CD4-positive, alpha-beta memory T cell (primary cell): ENCODE data around the gene TMEM72. TPM values are rescaled to one million over a fixed set of nuclear protein-coding genes. Genes with fewer than 3 reads are reported as not detected.

Source experiments
- CTCF ChIA-PET: fragments of 350-600 bp; sonication (Branson Sonifier 250); formaldehyde crosslinking; loops from one replicate; lab custom pipeline; 2021; ENCODE audit warnings: inconsistent platforms; ENCODE audit not compliant: partially characterized antibody; lab: Charles Lee
- POLR2A ChIA-PET: fragments of 350-600 bp; sonication (Branson Sonifier 250); formaldehyde crosslinking; loops from one replicate; lab custom pipeline; 2021; ENCODE audit not compliant: partially characterized antibody; lab: Charles Lee
- DNase-seq, 5 donors: peaks; one replicate each; pipeline versions ENCODE4 v3.0.0 to v3.0.0-alpha.2; 2020 to 2022; ENCODE audit warnings: mixed read lengths in 1 of 5
- H3K27ac ChIP-seq: one replicate; pipeline ENCODE4 v1.7.0; 2013; ENCODE audit warnings: low read depth, low read length
- H3K27me3 ChIP-seq: 2 replicates; pipeline ENCODE4 v1.7.0; 2013; ENCODE audit warnings: mild to moderate bottlenecking, low read length, moderate library complexity; ENCODE audit not compliant: insufficient read depth
- H3K36me3 ChIP-seq: 2 replicates; pipeline ENCODE4 v1.7.0; 2013; ENCODE audit warnings: mild to moderate bottlenecking, low read length, moderate library complexity; ENCODE audit not compliant: insufficient read depth
- H3K4me1 ChIP-seq: 2 replicates; pipeline ENCODE4 v1.7.0; 2013; ENCODE audit warnings: mild to moderate bottlenecking, low read length, moderate library complexity; ENCODE audit not compliant: insufficient read depth
- H3K4me3 ChIP-seq, 2 donors: one replicate each; pipeline ENCODE4 v1.7.0; 2013; ENCODE audit warnings: low read length in 2 of 2, mild to moderate bottlenecking in 1 of 2
- H3K9me3 ChIP-seq, 2 donors: one replicate each; pipeline ENCODE4 v1.7.0; 2013; ENCODE audit warnings: low read length in 2 of 2, control low read depth in 1 of 2; ENCODE audit not compliant: control insufficient read depth in 1 of 2
- H3K27ac Mint-ChIP-seq, 7 donors: one replicate each; pipeline ENCODE4 v1.8.0; 2020 to 2021; ENCODE audit warnings: mixed read lengths in 7 of 7, mild to moderate bottlenecking in 6 of 7, inconsistent platforms in 3 of 7, moderate library complexity in 3 of 7
- H3K27me3 Mint-ChIP-seq, 2 donors: one replicate each; pipeline ENCODE4 v1.8.0; 2020 to 2021; ENCODE audit warnings: mixed read lengths in 2 of 2
- H3K36me3 Mint-ChIP-seq, 2 donors: one replicate each; pipeline ENCODE4 v1.8.0; 2020 to 2021; ENCODE audit warnings: mixed read lengths in 2 of 2, inconsistent platforms in 1 of 2, mild to moderate bottlenecking in 1 of 2
- H3K4me1 Mint-ChIP-seq, 4 donors: one replicate each; pipeline ENCODE4 v1.8.0; 2020 to 2021; ENCODE audit warnings: mixed read lengths in 4 of 4, mild to moderate bottlenecking in 1 of 4
- H3K4me3 Mint-ChIP-seq, 8 donors: one replicate each; pipeline ENCODE4 v1.8.0; 2020 to 2021; ENCODE audit warnings: mixed read lengths in 8 of 8, mild to moderate bottlenecking in 7 of 8, moderate library complexity in 6 of 8, inconsistent platforms in 3 of 8
- H3K9me3 Mint-ChIP-seq, 8 donors: one replicate each; pipeline ENCODE4 v1.8.0; 2020 to 2021; ENCODE audit warnings: mixed read lengths in 8 of 8, mild to moderate bottlenecking in 5 of 8, inconsistent platforms in 3 of 8, moderate library complexity in 1 of 8
- intact Hi-C: fragments of 100-400 bp; cut with micrococcal nuclease; formaldehyde crosslinking; loops from one replicate; pipeline ENCODE4 v1.15.1; 2023
- polyA plus RNA-seq, 2 donors: library from polyadenylated mRNA; unstranded; fragments of 300-500 nt; fragmentation: Illumina TruSeq; gene quantifications; one replicate each; pipeline ENCODE4 v1.2.3, GENCODE V29; 2021
- total RNA-seq, 2 experiments: library from RNA; stranded (reverse); gene quantifications; one replicate each; pipeline ENCODE4 v1.2.3, GENCODE V29; 2021

TMEM72 gene
- total and polyA plus RNA-seq, 4 experiments from 2014 or later, result not detected

DNA sequence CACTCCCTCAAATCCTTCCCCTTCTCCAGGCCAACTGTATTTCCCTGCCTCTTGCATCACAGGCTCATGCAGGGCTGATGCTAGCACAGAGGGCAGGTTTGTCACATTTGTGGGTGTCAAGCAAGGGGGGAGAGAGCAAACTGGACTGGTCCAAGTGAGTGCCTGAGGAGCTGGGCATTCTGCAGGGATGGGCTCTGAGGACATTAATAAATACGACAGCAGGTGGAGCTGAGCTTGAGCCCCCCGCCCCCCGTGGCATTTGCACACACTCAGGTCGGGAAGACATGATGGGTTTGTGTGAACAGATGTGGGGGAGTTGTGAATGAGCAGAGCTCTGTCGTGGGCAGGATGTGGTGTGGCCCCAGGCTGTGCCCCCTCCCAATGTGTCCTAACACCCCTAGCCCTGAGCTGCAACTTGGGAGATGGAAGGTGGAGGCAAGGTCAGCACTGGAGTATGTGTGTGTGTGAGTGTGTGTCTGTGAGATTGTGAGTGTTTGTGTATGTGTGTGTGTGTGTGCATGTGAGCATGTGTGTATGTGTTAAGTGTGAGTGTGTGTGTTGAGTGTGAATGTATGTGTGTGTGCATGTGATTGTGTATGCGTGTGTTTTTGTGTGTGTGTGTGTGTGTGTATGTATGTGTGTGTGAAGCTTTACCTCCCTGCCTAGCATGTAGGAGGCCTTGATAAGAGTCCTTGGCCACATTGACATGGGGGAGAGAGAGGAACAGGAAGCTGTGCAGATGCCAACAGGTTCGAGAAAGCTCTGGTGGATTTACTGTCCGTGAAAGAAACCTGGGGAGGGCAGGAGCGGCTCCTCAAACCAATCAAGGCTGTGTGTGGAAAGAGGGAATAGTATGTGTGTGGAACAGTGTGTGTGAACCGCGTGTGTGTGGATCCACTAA lies 57.6 kb downstream of the TMEM72 start:
- POLR2A ChIA-PET, result no interaction called here
- intact Hi-C loops, result no loop called here

GRCh38 chr10:44969854-44970253 lies 58.7 kb downstream of the TMEM72 start:
- no peaks in the 10 kb centered on the region for H3K27me3 Mint-ChIP-seq
- no peaks in the 10 kb centered on the region for H3K36me3 Mint-ChIP-seq
- no peak overlapping the region for H3K27ac Mint-ChIP-seq
- DNase-seq, result no peak
- peaks cover 39% of the 10 kb centered on the region for H3K4me1 ChIP-seq
- no peaks in the 10 kb centered on the region for H3K36me3 ChIP-seq
- ChIA-PET POLR2A (no interaction called here), CTCF (no interaction called here)
- H3K4me1 Mint-ChIP-seq, result peaks cover 11 to 29% (median 20%) of the 10 kb centered on the region in 4 donors
- no peaks in the 10 kb centered on the region for H3K27me3 ChIP-seq
- H3K4me3 Mint-ChIP-seq, result no peak overlapping the region
- H3K9me3 Mint-ChIP-seq, result no peaks in the 10 kb centered on the region
- H3K27ac ChIP-seq, result no peak overlapping the region
- H3K4me3 ChIP-seq, result no peak overlapping the region
- intact Hi-C loops, result loop anchor here (10.0 kb wide), 1 partner anchor 105 kb away; no protein-coding TSS in a partner anchor
- no peaks in the 10 kb centered on the region for H3K9me3 ChIP-seq

More for the DNA sequence above, 57.6 kb downstream of the TMEM72 start:
- Mint-ChIP-seq H3K4me3 (peak overlapping the region in 5 of 8 donors; percentile 1 to 60 (median 2)), H3K27ac (peak overlapping the region in 4 of 7 donors; percentile 0 to 56 (median 4)), H3K4me1 (peaks cover 9 to 29% (median 18%) of the 10 kb centered on the region in 4 donors), H3K27me3 (no peaks in the 10 kb centered on the region), H3K36me3 (no peaks in the 10 kb centered on the region), H3K9me3 (no peaks in the 10 kb centered on the region)
- peaks cover 29% of the 10 kb centered on the region for H3K4me1 ChIP-seq
- H3K27ac ChIP-seq, result no peak overlapping the region
- peak in 1 of 5 donors; percentile 9 for DNase-seq
- CTCF ChIA-PET, result interaction anchor here (4.0 kb wide), 1 partner anchor 36 kb away, joined by 15 read pairs; no protein-coding TSS in a partner anchor
- H3K27me3 ChIP-seq, result no peaks in the 10 kb centered on the region
- no peaks in the 10 kb centered on the region for H3K36me3 ChIP-seq
- H3K9me3 ChIP-seq, result no peaks in the 10 kb centered on the region
- no peak overlapping the region for H3K4me3 ChIP-seq

DNA sequence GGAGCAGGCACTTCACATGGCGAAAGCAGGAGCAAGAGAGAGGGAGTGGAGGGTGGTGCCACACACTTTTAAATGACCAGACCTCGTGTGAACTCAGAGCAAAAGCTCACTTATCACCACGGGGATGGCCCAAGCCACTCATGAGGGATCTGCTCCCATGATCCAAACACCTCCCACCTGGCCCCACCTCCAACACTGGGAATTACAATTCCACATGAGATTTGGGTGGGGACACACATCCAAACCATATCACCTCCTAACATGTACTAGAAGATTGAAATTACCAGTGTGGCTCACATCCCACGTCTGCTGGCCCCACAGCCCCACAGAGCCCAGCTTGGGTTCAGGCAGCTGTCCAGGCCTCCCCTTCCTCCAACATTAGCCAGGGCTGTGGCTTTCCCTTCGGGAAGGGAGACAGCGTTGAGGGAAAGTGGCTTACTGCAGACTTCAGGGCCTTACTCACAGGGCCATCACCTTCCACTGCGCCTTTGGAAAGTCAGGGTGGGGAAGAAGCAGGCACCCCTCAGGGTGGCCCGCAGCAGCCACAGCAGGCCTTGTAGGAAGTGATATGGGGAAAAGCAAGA lies 59.8 kb downstream of the TMEM72 start:
- no peak overlapping the region for H3K27ac ChIP-seq
- Mint-ChIP-seq H3K4me1 (peaks cover 11 to 30% (median 21%) of the 10 kb centered on the region in 4 donors), H3K9me3 (no peaks in the 10 kb centered on the region), H3K36me3 (no peaks in the 10 kb centered on the region), H3K27me3 (no peaks in the 10 kb centered on the region), H3K27ac (peak overlapping the region in 1 of 7 donors; percentile 38), H3K4me3 (no peak overlapping the region)
- intact Hi-C loops, result loop anchor here (10.0 kb wide), 1 partner anchor 106 kb away; no protein-coding TSS in a partner anchor
- no peak for DNase-seq
- H3K27me3 ChIP-seq, result no peaks in the 10 kb centered on the region
- no peaks in the 10 kb centered on the region for H3K36me3 ChIP-seq
- no peaks in the 10 kb centered on the region for H3K9me3 ChIP-seq
- H3K4me3 ChIP-seq, result no peak overlapping the region
- ChIA-PET POLR2A (no interaction called here), CTCF (interaction anchor here (1.7 kb wide), 1 partner anchor 38 kb away, joined by 9 read pairs; no protein-coding TSS in a partner anchor)
- H3K4me1 ChIP-seq, result peaks cover 42% of the 10 kb centered on the region

- Mint-ChIP-seq H3K9me3 (no peaks in the 10 kb centered on the region), H3K4me3 (no peak overlapping the region), H3K4me1 (peaks cover 11 to 27% (median 19%) of the 10 kb centered on the region in 4 donors), H3K36me3 (no peaks in the 10 kb centered on the region), H3K27me3 (no peaks in the 10 kb centered on the region), H3K27ac (no peak overlapping the region)
- no peak for DNase-seq
- H3K4me1 ChIP-seq, result peaks cover 38% of the 10 kb centered on the region
- ChIA-PET CTCF (interaction anchor here (1.7 kb wide), 1 partner anchor 39 kb away, joined by 9 read pairs; no protein-coding TSS in a partner anchor), POLR2A (no interaction called here)
- H3K27ac ChIP-seq, result no peak overlapping the region
- intact Hi-C loops, result loop anchor here (10.0 kb wide), 1 partner anchor 107 kb away; no protein-coding TSS in a partner anchor
- no peak overlapping the region for H3K4me3 ChIP-seq
- no peaks in the 10 kb centered on the region for H3K27me3 ChIP-seq
- H3K9me3 ChIP-seq, result no peaks in the 10 kb centered on the region
- no peaks in the 10 kb centered on the region for H3K36me3 ChIP-seq
Measured at GRCh38 chr10:44971434-44971833, 60.3 kb downstream of the TMEM72 start.

DNA sequence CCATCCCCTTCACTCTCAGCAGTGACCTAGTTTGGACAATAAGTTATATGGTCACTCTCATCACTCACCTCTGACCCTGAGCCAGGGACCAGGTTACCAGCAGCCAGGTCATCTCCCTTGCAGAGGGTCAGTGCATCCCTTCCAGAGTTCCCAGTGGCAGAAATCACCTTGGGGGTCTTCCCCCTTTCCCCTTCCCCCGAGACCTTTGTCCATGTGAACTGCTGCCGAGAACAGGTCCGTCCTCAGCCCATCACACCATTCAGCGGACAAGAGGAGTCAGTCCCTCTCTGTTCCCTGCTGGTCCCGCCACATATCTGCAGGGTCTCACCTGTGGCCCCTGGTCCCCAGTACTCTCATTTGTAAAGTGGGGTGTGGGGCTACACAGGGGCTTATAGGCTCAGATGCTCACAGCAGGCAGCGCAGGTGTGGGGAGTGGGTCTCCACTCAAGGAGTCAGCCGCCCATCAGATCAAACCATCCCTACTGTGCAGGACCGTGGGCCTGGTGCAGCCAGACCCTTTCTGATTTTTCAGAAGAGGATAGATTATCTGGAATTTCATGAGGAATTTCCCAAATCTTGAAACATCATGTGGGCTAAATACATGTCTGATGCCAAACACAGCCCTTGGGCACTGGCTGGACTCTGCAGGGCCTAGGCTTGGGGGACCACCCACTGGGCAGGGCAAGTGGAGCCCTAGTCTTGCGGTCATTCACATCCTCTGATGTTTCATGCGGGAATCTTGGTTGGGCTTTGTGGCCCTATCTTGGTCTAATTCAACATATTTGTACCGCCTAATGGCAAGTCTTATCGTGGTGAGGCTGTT lies 61.0 kb downstream of the TMEM72 start:
- intact Hi-C loops, result loop anchor here (10.0 kb wide), 1 partner anchor 107 kb away; no protein-coding TSS in a partner anchor
- CTCF ChIA-PET, result interaction anchor here (0.7 to 2.5 kb wide), 3 partner anchors 36 to 40 kb away, joined by 3 to 31 read pairs (median 9); no protein-coding TSS in a partner anchor

DNA sequence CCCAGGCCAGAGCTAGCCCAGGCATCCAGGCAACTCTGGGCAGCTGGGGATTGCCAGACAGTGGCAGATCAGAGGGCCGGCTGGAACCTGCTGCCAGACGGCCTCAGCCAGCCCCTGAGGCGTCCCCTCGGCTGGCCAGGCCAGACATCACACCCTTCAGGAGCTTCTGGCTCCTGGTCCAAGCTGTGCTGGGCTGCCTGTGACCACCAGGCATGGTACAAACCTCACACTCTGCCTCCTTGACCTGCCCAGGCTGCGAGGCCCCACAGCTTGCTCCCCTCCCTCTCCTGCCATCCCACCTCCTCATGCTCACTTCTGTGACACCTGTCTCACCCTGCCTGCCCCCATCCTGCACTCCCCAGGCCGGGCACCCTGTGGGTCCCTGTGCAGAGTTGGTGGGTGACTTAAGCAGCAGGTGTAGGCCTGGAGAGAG lies 61.8 kb downstream of the TMEM72 start:
- CTCF ChIA-PET, result interaction anchor here (0.7 to 2.5 kb wide), 3 partner anchors 29 to 39 kb away, joined by 3 to 31 read pairs (median 5); no protein-coding TSS in a partner anchor

More for the DNA sequence above, 61.0 kb downstream of the TMEM72 start:
- no peaks in the 10 kb centered on the region for H3K27me3 ChIP-seq
- Mint-ChIP-seq H3K36me3 (no peaks in the 10 kb centered on the region), H3K4me3 (peak overlapping the region in 2 of 8 donors; percentile 1 to 5), H3K27ac (no peak overlapping the region), H3K9me3 (no peaks in the 10 kb centered on the region), H3K27me3 (no peaks in the 10 kb centered on the region), H3K4me1 (peaks cover 11 to 27% (median 19%) of the 10 kb centered on the region in 4 donors)
- POLR2A ChIA-PET, result no interaction called here
- no peak for DNase-seq
- no peaks in the 10 kb centered on the region for H3K9me3 ChIP-seq
- no peak overlapping the region for H3K4me3 ChIP-seq
- H3K36me3 ChIP-seq, result no peaks in the 10 kb centered on the region
- H3K27ac ChIP-seq, result no peak overlapping the region
- H3K4me1 ChIP-seq, result peaks cover 36% of the 10 kb centered on the region

More for the DNA sequence above, 61.8 kb downstream of the TMEM72 start:
- Histone ChIP-seq H3K36me3 (no peaks in the 10 kb centered on the region), H3K9me3 (no peaks in the 10 kb centered on the region), H3K4me1 (peaks cover 31% of the 10 kb centered on the region), H3K27me3 (no peaks in the 10 kb centered on the region), H3K4me3 (no peak overlapping the region), H3K27ac (no peak overlapping the region)
- Mint-ChIP-seq H3K27ac (no peak overlapping the region), H3K36me3 (no peaks in the 10 kb centered on the region), H3K4me3 (no peak overlapping the region), H3K27me3 (no peaks in the 10 kb centered on the region), H3K4me1 (peaks cover 11 to 23% (median 16%) of the 10 kb centered on the region in 4 donors), H3K9me3 (no peaks in the 10 kb centered on the region)
- DNase-seq, result no peak
- intact Hi-C loops, result loop anchor here (10.0 kb wide), 1 partner anchor 108 kb away; no protein-coding TSS in a partner anchor
- POLR2A ChIA-PET, result interaction anchor here (0.7 kb wide), 1 partner anchor 40 kb away, joined by 3 read pairs; no protein-coding TSS in a partner anchor
